Measurements from ENCODE around the gene COX18.

Gene COX18, protein sequence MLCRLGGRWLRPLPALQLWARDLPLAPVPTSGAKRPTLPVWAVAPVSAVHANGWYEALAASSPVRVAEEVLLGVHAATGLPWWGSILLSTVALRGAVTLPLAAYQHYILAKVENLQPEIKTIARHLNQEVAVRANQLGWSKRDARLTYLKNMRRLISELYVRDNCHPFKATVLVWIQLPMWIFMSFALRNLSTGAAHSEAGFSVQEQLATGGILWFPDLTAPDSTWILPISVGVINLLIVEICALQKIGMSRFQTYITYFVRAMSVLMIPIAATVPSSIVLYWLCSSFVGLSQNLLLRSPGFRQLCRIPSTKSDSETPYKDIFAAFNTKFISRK

DNA sequence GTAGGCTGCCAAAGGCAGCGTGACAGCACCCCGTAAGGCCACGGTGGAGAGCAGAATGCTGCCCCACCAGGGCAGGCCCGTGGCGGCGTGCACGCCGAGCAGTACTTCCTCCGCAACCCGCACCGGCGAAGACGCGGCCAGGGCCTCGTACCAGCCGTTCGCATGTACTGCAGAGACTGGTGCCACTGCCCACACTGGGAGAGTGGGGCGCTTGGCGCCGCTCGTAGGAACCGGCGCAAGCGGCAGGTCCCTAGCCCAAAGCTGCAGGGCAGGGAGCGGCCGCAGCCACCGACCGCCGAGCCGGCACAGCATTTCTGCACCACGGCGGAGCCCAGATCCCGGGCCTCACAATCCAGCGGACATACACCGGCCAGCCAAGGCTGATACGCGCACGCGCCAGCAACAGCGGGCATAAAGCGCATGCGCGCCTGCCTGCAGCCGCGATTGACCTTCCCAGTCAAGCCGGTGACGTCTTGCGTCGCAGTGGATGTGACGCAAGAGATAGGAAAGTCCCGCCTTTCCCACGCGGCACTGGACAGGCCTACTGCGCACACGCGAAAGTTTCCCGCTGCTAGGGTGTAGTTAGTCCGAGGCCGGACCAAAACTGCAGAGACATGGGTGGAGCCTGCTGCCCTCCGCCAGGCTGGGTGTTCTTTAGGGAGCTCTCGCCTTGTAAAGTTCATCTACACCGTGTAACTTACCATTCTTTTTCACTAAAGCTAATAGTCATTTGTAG is at the start of gene COX18:
COX18 (minus strand) TSS at position 379 of the 736 bp plus-strand sequence; CDS start at position 312, 67 bp downstream.
- DNase-seq (ENCODE audit: low spot score): peak; percentile 98

DNA sequence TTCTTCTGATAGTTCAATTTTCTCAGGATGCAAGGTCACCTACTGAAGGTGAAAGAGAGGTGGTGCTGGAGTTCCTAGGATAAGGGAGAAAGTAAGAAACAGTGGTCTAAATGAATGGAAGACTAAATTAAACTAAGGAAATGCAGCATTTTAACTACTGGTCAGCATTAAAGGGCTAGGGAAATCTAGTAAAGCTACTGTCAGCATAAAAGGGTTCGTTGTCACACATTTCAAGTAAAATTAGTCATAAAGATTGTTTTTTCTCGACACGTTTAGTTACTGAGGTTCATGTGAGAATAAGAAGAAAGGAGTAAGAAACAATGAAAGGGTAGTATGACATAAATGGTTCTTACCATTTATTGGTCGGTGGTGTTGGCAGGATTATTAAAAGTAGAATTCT is 40.0 kb upstream of the COX18 start:
- no peak for DNase-seq (ENCODE audit: low spot score)

DNA sequence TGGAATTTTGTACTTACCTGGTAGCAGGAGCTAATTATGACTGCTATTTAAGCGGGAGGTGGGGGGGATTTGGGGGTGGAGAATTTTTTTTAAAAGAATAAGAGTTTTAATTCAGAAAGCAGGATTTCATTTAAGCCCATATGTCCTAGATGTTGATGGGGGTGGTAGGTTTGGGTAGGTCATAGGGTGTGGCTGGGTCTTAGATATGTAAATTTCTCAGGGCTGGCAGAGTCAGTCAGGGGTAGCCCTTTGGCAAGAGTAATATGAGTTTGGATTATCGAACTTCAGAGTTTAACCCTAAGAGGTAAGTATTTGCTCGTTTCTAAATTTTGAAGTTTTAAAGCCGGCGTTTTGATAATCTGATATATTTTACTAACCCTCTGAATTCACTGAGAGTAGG is 35.2 kb upstream of the COX18 start:
- no peak for DNase-seq (ENCODE audit: low spot score)

DNA sequence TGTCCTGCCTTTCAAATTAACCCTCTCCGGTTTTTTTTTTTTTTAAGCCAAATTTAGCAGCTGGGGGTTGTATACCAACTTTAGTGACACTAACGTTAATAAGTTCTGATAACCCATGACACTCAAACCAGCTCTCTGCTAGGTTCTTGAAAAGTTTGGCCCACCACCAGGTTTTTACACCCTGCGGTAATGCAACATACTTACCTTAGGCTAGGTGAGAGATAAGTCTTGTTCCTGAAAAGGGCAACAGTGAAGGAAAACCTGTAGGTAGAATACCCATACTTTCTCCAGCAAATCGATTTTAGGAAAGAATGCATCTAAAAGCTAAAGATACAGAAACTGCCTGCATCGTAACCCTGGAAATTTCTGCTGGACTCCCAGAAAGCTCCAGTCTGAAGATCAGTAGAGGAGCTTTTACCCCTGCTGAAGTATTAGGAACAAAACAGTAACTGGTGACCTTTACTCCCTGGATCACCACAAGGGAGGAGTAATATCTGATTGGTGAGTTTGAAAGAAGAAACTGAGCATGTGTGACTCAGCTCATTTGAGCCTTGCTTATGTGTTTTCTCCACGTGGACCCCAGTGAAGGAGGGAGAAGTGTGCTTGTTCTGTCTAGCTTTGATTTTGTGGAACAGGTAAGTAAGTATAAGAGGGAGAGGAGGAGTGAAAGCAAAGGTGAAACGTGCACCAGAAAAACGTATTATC is 34.4 kb upstream of the COX18 start:
- DNase-seq (ENCODE audit: low spot score): no peak

DNA sequence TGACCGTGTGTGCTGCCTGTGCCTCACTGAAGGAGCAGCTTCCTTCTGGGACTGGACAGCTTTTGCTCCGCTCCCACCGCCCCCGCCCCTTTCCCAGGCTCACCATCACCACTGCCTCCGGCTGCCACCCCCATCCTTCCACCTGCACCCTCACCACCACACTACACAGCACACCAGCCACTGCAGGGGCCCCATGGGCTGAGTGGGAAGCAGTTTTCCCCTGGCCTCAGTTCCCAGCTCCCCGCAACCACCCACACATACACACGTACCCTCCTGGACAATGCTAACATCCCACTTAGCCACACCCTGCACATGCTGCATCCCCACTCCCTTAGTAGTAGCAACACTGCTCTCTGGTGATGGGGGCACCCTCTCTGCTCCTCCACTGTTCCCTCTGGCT is 29.6 kb upstream of the COX18 start:
- no peak for DNase-seq (ENCODE audit: low spot score)

DNA sequence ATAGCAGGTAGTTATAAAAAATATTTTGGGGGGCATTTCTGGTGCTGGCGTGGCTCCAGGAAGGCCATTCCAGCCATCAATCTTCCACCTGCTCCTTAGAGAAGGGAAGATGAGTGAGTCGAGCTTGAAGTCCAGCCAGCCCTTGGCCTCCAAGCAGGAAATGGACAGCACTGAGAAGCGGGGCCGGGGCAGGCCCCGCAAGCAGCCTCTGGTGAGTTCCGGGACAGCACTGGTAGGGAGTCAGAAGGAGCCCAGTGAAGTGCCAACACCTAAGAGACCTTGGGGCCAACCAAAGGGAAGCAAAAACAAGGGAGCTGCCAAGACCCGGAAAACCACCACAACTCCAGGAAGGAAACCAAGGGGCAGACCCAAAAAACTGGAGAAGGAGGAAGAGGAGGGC is 29.2 kb upstream of the COX18 start:
- no peak for DNase-seq (ENCODE audit: low spot score)

DNA sequence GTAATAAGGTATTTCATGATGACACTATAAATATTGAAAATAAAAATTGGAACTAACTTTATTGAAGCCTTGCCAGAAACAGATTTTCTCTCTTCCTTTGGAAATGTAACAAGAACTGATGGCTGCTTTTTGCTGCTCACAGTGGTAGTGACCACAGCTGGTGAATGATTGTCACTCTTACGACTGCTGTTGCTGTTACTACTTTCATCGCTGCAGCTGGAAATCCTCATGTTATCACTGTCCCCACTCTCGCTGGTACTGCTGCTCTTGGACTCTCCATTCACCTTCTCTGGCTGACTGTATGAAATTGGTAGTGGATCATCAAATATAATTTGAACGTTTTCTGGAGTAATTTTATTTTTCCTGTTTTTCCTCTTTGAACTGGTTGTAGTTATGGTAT is 28.5 kb upstream of the COX18 start:
- DNase-seq (ENCODE audit: low spot score): peak; percentile 5

DNA sequence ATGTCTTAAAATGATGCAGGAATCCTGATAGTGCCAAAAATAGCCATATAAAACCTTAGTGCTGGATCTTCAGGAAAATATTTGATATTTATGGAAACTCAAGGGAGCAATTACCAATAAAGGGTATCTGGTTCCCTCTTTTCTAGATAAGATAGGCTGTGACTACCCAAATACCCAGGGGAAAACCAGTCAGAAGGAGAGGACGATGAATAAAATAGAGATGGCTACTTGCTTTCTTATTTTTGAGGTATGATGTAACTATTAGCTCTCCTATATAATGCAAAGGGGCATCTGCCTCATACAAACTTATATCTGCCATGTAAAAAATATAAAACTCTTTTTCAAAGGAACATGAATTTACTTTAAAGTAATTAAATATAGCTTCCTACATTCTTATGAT is 23.4 kb upstream of the COX18 start:
- DNase-seq (ENCODE audit: low spot score): no peak

DNA sequence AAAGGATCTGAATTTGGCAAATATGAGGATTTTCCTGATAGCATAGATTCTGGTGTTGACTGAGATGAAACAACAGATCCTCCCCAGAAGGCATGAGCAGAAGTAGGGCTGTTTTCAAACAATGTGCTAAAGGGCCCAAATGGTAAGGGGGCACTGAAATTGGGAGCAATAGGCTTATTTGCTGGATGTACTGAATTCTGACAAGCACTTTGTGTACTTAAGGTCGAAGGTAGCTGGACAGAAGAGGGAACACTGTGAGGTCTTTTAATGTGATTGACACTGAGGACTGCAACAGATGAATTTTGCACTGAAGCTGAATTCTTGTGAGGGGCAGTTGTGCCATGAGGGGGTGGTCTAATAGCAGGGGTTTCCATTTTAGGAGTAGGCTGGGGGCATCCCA is 21.2 kb upstream of the COX18 start:
- no peak for DNase-seq (ENCODE audit: low spot score)

DNA sequence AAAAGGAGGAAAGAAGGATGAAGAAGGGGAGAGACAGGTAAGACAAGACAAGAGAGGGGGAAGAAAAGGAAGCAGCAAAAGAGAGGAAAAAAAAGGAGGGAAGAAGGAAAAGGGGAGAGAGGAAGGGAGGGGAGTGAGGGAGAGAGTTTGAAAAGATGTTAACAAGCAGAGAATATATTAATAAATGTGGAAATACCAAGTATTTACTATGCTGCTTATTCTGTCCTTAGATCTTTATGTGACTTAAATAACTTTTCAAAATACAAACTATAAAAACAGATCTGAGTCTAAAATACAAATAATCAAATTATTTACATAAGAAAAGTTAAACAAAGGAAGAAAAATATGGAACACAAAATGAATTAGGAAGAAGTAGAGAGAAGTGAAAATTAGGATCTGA is 18.4 kb upstream of the COX18 start:
- no peak for DNase-seq (ENCODE audit: low spot score)

DNA sequence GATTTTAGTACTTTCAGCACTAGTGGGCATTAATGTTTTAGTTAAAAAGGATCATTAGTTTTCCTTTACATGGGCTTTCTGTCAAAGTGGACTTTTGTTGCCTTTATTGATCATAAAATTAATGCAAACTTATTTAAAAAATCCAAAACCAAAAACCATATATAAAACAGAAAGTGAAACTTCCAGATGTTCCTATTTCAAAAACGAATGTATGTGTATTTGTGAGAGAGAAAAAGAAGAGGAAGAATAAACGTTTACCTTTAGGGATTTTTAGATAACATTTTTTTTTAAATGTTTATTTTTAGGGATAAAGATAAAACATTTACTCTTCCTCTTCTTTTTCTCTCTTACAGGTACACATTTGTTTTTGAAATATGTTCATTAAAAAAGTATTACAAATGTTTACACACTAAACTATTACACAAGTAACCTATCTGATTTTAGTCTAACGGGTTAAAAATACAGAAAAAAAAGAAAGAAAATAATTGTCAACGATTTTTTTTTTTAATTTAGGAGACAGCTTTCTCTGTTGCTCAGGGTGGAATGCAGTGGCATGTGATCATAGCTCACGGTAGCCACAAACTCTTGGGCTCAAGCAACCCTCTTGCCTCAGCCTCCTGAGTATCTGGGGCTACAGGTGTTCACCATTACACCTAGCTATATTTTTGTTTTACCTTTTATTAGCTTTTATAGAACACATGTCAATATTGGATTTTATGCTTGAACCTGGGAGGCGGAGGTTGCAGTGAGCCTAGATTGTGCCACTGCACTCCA is 16.8 kb upstream of the COX18 start:
- no peak for DNase-seq (ENCODE audit: low spot score)

DNA sequence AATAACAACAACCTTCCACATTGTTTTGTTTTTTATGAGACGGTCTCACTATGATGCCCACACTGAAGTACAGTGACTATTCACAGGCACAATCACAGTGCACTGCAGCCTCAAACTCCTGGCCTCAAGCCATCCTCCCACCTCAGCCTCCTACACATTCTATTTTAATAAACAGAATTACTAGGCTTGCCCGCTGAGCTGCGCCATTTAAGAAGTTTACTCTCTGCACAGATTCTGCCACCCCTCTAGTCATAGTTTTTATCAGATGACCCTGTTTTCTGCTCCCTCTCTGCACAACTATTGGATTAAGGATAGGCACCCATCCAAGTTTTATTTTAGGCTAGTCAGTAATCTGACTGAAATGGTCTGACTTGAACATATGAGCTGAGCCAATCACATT is 11.3 kb upstream of the COX18 start:
- DNase-seq (ENCODE audit: low spot score): no peak

DNA sequence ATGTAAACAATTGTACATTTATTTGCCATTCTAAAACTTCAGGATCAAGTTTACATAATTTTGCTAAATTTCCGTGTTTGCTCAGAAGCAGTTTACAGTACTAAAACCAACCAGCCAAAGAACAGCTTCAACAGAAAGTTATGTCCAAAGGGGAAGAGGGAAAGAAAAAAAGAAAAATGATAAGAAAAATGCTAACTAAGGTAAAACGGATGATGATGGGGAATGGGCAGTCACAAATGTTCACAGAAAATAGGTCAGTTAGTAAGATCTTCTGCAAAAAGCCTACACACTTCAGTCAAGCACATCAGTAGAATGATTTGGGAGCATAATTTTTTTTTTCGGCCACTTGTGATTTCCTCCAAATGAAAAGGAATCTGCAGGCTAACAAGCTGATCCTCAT is 6.3 kb upstream of the COX18 start:
- DNase-seq (ENCODE audit: low spot score): no peak

DNA sequence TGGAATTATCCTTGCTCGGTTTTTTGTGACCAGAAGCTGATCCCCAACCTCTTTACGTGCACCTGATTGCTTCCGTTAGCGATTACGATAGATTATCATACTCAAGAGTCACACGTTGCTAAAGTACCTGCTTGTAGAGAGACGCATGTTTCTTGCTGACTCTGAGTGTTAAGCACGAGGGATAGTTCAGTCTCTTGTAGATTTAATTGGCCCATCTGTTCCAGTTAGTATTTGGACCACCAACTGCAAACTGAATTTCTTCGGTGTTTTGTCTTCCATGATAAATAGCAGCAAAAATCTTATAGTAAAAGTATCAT is 516 bp upstream of the COX18 start:
- no peak for DNase-seq (ENCODE audit: low spot score)

DNA sequence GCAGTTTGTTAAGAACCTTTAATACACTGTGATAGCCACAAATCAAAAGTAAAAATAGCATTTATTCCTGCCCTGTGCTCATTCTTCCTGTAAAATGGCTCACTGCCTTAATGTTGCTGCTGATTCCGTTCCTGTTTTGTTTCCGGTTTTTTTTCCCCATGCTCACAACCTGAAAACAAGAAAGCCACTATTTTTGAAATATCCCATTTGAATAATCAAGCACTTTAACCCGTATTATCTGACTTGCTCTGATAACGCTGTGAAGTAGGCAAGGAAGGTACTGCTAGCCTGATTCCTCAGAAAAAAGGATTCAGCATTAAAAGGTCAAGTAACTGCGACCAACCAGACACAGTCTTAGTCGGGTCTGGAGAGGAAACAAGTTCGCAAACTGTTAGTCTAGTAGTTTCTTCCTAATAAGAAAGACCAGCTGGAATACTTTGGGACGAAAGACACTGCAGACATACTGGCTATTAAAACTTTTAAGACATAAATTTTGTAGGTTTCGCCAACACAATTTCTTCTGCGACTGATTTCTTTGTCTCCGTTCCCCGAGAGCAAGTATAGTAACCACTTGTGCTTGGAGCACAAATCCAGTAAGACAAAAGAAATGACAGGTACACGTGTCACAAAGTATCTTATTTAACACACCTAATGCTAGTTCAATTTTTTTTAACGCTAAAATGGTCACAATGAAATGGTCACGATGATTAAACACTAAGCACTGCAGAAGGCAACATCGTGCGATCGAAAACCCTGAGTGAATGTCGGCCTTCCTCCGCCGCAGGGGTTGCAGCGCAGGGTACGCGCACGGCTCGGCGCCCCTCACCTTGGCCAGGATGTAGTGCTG is 802 bp downstream of the COX18 start:
- DNase-seq (ENCODE audit: low spot score): peak; percentile 17

DNA sequence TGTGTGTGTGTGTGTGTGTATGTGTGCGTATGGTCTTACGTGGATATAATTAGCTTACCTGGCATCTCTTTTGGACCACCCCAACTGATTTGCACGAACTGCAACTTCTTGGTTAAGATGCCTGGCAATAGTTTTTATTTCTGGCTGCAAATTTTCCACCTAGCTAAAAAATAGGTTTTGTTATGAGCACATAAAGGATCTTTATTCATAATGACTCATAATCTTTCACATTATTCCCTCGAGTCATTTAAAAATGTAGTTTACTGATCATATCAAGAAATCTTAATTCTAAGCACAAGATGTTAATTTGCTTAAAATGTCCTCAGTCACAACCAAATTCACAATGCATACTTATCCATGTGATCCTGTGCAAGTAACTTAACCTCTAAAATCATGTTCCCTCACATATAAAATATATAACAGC is 1.5 kb downstream of the COX18 start:
- no peak for DNase-seq (ENCODE audit: low spot score)

DNA sequence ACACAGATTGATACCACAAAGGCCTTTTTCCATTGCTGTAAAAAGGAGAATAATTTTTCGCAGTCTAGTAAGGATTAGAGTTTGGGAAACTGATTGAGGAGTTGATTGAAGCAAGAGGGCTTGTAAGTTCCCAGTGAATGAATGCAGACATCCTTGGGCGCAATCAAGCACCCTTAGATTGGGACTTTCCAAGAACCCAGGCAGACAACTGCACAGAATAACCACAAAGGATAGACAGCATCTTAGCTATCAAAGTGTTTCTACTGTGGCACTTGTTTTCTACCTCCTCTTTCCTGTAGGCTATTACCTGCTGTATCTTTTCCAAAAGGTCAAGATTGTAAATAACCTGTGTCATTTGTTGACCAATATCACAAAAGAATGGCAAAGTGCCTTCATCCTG is 2.6 kb downstream of the COX18 start:
- no peak for DNase-seq (ENCODE audit: low spot score)

DNA sequence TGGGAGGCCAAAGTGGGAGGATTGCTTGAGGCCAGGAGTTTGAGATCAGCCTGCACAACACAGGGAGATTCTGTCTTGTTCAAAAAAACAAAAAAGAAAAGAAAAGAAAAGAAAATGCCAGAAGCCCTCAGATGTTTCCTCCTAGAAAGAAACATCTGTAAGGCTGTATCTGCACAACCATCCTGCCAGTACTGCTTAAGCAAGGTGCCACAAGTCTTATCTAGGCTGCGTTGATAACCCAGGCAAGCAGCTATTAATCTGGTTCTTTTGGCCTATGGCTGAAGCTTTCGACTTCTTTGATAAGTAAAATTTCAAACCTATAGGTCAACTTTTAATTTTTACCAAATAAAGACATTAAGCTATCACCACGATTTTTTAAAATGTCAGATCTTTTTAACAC is 3.1 kb downstream of the COX18 start:
- DNase-seq (ENCODE audit: low spot score): no peak

DNA sequence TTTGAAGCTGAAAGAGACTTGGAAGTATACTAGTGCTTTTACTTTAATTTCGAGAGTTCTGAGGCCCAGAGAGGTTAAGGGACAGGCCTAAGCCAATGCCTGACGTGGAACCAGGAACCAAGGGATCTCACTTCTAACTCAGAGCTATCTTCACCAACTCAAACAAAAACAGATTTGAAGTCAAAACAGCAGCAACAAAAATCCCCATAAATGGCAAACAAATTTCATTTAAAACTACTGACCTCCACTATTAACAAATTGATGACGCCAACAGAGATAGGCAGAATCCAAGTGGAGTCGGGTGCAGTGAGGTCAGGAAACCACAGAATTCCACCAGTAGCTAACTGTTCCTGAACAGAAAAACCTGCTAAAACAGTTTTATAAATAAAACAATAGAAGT is 5.0 kb downstream of the COX18 start:
- no peak for DNase-seq (ENCODE audit: low spot score)

DNA sequence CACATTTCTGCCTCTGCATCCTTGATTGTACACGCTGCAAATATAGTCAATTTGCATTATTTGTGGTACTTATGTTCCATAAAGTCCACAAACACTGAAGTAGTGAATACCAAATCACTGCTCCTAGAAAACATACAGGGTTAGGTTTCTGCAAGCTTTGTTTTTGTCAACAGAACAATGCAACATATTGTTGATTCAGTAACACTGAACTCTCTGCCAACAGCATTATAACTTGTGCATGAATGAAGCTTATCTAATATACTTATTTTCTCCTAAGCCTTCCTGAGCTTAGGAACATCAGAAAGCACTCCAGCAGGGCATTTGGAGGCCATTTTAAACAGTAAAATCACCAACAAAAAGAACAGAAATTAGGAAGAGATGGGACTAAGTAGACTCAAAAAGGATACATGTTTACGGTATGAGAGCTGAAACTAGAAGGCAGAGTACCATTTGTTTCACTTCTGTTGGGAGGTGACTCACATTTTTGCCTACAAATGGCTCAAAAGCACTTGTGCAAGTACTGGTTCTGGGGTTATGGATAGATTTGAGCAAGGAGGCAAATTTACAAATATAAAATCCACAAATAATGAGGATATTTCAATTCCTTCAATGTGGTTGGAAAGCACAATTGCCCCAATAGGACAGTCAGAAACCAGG is 14.1 kb downstream of the COX18 start:
- peak; percentile 51 for DNase-seq (ENCODE audit: low spot score)

DNA sequence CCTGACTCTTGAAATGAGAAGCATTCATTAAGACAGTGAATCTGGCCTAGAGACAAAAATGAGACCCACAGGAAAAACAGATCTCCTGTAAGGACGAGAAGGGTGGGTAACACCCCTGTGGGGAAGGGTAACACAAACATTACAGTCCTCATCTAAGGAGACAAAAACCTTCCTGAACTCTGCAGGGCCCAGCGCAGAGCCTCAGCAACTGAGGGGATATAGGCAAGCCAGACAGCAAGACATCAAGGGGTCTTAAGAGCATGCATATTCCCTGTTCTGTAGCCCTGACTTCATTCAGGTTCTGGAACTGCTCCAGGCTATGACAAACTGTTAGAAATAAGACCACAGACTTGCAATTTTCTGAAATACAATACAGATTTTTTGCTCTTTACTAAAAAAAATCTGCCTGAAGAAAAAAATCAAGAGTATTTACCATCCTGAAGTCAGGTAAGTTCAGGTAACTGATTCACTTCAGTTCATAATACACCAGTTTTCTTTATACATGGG is 15.5 kb downstream of the COX18 start:
- no peak for DNase-seq (ENCODE audit: low spot score)

Measured in globus pallidus (tissue), 1 donor.